Globus pallidus (tissue), 1 donor: Measurements from ENCODE around the gene TFEC.
"Not testable (repeated sequence)": the region's sequence is repeated elsewhere in the genome, so short reads cannot be mapped to it uniquely, and the experiment has no call there.

ENCODE experiments used
- DNase-seq: peaks from one replicate; pipeline ENCODE4 v3.0.0-alpha.2; 2015; ENCODE audit warnings: low spot score

Gene TFEC

GRCh38 chr7:116030651-116031276 lies at the start of gene TFEC:
TFEC (minus strand) TSS chr7:116030763; CDS start chr7:115984441, 46,322 bp downstream.
- peak; percentile 31 for DNase-seq

GRCh38 chr7:116075351-116076145 lies 45.0 kb upstream of the TFEC start:
- no peak for DNase-seq

- no peak for DNase-seq
Observed at GRCh38 chr7:116071629-116072028, 41.1 kb upstream of the TFEC start.

- no peak for DNase-seq
Observed at GRCh38 chr7:116064179-116064578, 33.6 kb upstream of the TFEC start.

- no peak for DNase-seq
Observed at GRCh38 chr7:116062666-116063065, 32.1 kb upstream of the TFEC start.

- no peak for DNase-seq
Observed at GRCh38 chr7:116052006-116052405, 21.4 kb upstream of the TFEC start.

- not testable (repeated sequence) for DNase-seq
Observed at GRCh38 chr7:116047261-116047660, 16.7 kb upstream of the TFEC start.

- no peak for DNase-seq
Observed at GRCh38 chr7:116045532-116045931, 15.0 kb upstream of the TFEC start.

- no peak for DNase-seq
Observed at GRCh38 chr7:116041615-116042014, 11.1 kb upstream of the TFEC start.

- DNase-seq: no peak
Observed at GRCh38 chr7:116037401-116037800, 6.8 kb upstream of the TFEC start.

GRCh38 chr7:116034411-116034810 lies 3.8 kb upstream of the TFEC start:
- no peak for DNase-seq

GRCh38 chr7:116032886-116033285 lies 2.3 kb upstream of the TFEC start:
- no peak for DNase-seq

GRCh38 chr7:116028787-116029186 lies 1.8 kb downstream of the TFEC start:
- DNase-seq: no peak

GRCh38 chr7:116027786-116028185 lies 2.8 kb downstream of the TFEC start:
- no peak for DNase-seq

GRCh38 chr7:116024826-116025809 lies 5.4 kb downstream of the TFEC start:
- DNase-seq: peak; percentile 33

- no peak for DNase-seq
Observed at GRCh38 chr7:116021237-116021636, 9.3 kb downstream of the TFEC start.

- no peak for DNase-seq
Observed at GRCh38 chr7:116018731-116019130, 11.8 kb downstream of the TFEC start.

GRCh38 chr7:116013675-116014074 lies 16.9 kb downstream of the TFEC start:
- DNase-seq: no peak

- no peak for DNase-seq
Observed at GRCh38 chr7:116011584-116011983, 19.0 kb downstream of the TFEC start.

GRCh38 chr7:116004762-116005161 lies 25.8 kb downstream of the TFEC start:
- DNase-seq: not testable (repeated sequence)

- no peak for DNase-seq
Observed at GRCh38 chr7:115997221-115997620, 33.3 kb downstream of the TFEC start.

- no peak for DNase-seq
Observed at GRCh38 chr7:115995701-115996100, 34.9 kb downstream of the TFEC start.
